Anterior cingulate cortex (tissue), 58 donors: Measurements from ENCODE around the gene SPAG17.

Source experiments
- DNase-seq, 58 donors: peaks; one replicate each; lab custom pipeline; 2025; lab: John Stamatoyannopoulos, UW

SPAG17 gene

GRCh38 chr1:118084400-118084799 lies 100.6 kb downstream of the SPAG17 start:
- DNase-seq = no peak

- no peak for DNase-seq
These were observed 102.0 kb downstream of the SPAG17 start for GRCh38 chr1:118082984-118083383.

DNA sequence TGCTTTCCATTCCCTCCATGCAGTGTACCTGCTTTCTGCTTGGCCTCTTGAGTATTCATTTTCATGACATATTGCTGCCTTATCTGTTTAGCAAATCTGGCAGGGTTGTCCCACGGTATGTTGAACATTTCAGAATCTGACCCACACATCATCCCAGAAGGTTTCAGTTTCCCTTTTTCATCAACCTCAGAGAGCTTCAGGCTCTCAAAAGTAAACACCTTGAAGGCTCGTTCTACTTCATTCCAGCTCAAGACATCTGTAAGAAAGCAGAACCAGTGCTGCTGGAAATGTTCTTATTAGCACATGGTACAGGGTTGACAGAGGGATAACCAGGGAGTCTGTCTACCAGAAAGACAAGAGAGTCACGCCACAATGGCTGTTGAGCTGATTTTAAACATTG lies 103.6 kb downstream of the SPAG17 start:
- no peak for DNase-seq

GRCh38 chr1:118077331-118078045 lies 107.5 kb downstream of the SPAG17 start:
- DNase-seq = no peak

DNA sequence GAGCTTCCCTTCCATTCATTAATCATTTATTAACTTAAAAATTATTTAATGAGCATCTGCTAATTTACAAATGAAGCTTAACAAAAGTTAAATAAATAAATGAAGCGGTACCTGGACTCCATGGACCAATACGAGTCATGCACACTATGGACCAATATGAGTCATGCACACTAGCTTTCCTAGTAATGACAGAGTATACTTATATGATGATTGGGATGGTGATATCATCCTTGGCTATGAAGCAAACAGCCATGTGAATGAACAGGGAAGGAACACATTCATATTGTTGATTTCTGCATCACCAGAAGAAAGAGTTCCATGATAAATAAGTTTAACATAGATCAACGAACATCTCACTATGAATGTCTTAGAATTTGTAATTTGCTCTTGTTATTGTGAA lies 109.9 kb downstream of the SPAG17 start:
- DNase-seq = no peak

GRCh38 chr1:118073648-118074435 lies 111.2 kb downstream of the SPAG17 start:
- DNase-seq = no peak

DNA sequence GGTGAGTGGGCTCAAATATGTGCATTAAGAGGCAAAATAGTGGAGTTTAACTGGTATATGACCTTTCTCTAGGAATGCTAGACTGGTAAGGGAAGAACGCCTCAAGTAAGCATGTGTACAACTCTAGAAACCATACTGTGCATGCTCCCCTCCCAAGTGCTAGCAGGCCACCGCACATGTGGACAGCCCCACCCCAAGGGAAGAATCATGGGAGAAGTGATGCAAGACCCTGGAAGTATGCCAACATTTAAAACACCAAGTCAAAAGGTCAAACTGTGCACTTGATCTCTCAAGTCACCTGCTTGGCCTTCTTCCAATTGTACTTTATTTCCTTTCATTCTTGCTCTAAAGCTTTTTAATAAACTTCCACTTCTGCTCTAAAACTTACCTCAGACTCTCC lies 135.0 kb downstream of the SPAG17 start:
- DNase-seq = no peak

DNA sequence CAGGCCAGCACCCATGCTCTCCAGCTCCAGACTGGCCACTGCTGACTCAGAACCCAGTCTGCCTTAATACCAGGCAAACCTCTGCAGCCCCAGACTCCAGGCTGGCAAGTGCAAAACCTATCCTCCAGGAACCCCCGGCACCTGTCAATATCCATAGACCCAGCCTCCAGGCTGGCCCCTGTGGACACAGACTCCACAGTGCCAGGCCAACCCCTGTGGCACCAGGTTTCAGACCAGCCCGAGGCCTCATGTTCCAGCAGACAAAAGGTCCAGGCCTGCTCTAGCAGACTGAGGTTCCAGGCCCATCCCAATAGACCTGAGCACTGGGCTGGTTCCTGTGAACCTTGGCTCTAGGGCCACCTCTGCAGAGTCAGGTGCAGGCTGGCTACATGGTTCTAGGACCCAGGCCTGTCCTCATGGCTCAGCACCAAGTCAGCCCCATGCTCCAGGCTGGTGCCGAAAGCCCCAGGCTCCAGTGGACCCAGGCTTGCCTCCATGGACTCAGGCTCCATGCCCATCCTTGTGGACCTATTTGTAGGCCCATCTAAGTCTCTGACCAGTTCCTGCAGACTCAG lies 137.3 kb downstream of the SPAG17 start:
- no peak for DNase-seq

GRCh38 chr1:118047006-118047649 lies 137.9 kb downstream of the SPAG17 start:
- no peak for DNase-seq

GRCh38 chr1:118043624-118044023 lies 141.4 kb downstream of the SPAG17 start:
- DNase-seq = no peak

DNA sequence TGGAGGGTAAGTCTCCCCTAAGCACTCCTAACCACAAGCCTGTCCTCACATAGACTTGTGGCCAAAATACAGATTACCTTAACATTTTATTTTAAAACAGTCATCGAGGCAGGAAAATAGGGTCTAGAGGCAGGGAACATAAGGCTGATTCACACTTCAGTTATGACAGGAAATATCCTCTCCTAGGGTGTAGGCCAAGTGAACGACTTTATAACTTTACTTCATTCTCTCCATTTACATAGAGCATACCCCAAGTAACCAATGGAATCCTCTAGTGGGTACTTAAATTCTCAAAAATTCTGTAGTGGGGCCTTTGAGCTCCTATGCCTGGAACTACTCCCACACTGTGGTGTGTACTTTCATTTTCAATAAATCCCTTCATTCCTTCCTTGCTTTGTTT lies 142.5 kb downstream of the SPAG17 start:
- DNase-seq = no peak

GRCh38 chr1:118039170-118039569 lies 145.9 kb downstream of the SPAG17 start:
- DNase-seq = no peak

GRCh38 chr1:118032883-118033282 lies 152.1 kb downstream of the SPAG17 start:
- no peak for DNase-seq

DNA sequence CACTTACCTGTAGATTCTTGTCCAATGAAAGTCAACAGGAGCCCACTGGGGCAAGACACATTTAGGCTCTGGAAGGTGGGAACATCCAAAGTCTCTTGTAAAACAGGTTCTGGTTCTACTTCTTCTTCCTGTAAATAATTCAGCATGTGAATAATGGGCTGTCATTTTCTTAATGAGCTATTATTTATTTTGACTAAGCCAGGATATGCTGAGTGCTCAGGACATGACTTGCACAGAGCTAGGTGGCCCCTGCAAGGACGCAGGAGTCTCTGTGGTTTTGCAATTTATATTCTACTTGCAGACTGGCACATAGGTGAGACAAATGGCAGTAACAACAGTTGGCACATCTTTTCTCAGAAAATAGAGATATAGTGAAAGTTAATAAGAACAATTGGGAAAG lies 156.8 kb downstream of the SPAG17 start:
- no peak for DNase-seq

DNA sequence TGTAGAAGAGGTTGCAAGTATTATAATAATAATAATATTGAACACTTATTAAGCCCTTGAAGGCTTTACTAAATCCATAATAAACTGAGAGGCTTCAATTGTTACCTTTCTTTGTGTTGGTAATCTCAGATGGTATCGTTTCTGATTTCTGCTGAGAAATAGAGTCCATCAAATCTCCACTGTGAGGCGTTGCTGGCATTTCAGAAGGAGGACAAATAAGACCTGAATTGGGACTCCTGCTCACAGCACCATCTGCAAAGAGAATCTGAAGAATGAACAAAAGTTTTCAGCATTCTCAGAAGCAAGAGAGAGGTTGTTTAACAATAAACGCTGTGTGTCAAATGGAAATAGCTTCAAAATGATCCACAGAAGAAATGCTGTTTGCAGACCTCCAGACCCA lies 161.8 kb downstream of the SPAG17 start:
- no peak for DNase-seq

GRCh38 chr1:118021668-118022067 lies 163.4 kb downstream of the SPAG17 start:
- DNase-seq = no peak

DNA sequence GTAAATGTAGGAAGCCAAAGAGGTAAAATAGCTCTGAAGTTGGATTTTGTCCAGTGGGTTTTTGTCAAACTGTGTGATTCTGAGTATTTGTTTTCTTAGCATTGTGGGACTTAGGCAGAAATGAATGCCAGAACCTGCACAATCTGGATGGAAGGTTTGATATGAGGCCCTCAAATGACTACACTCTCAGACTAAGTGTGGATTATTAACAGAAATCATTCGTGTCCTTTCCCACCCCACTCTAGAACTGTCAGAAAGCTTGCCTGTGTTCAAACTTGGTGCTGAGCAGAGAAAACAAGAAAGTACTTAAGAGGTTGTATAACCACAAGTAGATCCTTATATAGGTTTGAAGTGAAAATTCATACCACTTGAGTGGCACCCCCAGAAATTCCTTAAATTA lies 167.0 kb downstream of the SPAG17 start:
- DNase-seq = no peak

DNA sequence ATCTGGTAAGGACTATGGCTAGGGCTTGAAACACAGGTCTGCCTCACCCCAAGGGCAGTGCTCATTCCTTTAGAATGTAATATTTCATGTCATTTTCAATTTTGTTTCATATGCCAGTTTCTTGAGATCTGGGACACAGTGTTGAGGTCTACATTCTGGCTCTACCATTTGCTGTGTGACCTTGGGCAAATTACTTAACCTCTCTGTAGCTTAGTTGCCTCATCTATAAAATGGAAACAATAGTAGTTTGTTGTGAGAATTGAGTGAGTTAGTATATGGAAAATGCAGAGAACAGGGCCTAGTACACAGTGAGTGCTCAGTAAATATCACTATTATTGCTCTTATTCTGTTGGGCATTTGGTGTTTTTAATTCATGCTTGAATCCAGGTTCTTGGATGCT lies 171.1 kb downstream of the SPAG17 start:
- no peak for DNase-seq

GRCh38 chr1:118013336-118013735 lies 171.7 kb downstream of the SPAG17 start:
- DNase-seq = no peak

- DNase-seq = no peak
These were observed 172.4 kb downstream of the SPAG17 start for GRCh38 chr1:118012515-118013124.

DNA sequence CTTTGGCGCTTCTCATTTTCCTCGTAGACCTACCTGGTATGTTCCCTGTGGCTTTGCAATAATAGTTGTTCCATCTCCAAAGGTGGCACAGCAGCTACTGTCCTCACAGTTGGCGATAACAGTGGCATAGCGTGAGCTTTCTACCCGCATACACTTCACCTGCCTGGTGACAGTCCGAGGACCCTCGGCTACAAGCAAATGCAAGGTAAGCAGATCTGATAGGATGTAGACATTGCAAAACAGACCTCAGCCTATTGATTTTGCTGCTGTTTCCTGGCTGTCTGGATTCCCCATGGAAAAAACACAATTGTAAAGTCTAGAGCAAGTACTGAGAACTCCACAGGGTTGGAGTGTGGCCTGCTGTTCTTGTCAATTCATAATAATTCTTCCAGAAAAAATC lies 177.0 kb downstream of the SPAG17 start:
- DNase-seq = no peak
